HG03378 (cell line): ENCODE measurements around the gene ALDH3B2.
"Not testable (repeated sequence)": the region's sequence is repeated elsewhere in the genome, so short reads cannot be mapped to it uniquely, and the experiment has no call there.

Source experiments
- ATAC-seq: cut with Tn5 transposase; IDR thresholded peaks from one replicate; pipeline ENCODE4 v1.9.1; 2021; ENCODE audit warnings: mild to moderate bottlenecking, moderate library complexity; ENCODE audit not compliant: unreplicated experiment

The ALDH3B2 gene

DNA sequence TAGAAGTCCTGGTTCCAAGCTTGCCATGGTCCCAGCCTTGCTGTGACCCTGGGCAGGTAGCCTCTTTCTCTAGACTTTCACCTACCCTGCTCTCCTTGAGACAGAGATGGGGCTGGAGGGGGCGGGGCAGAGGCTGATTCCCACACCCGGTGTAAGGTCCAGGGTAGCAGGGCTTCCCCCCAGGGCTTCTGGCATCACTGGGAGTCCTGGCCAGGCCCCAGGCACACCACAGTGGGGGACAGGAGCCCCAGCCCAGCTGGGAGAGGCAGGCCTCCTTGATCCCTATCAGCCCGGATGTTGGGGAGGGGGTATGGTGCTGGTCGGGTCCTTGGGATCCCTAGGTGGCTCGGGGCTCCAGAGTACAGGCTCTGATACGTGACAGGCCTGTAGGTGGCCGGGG is 43.0 kb downstream of the ALDH3B2 start:
- ATAC-seq: no peak

- ATAC-seq: no peak
Measured at GRCh38 chr11:67630943-67631331, 43.5 kb downstream of the ALDH3B2 start.

DNA sequence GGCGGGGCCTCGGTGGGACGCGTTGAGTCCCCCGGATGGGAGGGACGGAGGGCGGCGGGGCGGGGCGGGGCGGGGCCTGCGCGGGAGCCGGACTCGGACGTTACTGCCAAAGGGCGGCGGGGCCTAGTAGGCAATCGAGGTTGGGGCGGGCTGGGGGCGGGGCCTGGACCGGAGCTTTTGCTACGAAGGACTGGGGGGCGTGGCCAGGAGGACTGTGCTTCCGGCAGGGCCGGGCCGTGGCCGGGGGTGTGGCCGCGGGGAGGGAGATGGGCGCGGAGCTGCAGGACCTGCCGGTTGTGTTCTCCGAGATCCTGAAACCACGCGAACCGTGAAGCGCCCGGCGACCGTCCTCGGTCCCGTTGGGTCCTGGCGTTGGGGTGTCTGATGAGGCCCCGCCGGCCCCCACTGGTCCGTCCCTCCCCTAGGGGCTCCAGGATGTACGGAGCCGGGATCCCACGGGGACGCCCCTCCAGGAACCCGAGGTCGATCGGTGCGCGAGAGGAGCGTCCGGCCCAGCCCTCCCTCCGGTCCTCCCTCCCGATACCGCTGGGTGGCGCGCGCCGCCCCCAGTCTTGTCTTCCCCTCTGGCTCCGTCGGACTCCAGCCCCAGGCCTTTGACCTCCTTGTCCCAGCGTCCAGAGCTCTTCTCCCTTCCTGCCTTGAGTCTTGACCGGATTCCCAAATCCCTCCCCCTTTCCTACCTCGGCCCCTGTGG is 44.0 kb downstream of the ALDH3B2 start:
- ATAC-seq: peak; percentile 39

- peak; percentile 54 for ATAC-seq
Measured at GRCh38 chr11:67629386-67630227, 44.8 kb downstream of the ALDH3B2 start, which contains the start of gene NUDT8. Gene NUDT8, minus strand, starts transcription at chr11:67629937. Its CDS starts 26 bp downstream, at chr11:67629911.

DNA sequence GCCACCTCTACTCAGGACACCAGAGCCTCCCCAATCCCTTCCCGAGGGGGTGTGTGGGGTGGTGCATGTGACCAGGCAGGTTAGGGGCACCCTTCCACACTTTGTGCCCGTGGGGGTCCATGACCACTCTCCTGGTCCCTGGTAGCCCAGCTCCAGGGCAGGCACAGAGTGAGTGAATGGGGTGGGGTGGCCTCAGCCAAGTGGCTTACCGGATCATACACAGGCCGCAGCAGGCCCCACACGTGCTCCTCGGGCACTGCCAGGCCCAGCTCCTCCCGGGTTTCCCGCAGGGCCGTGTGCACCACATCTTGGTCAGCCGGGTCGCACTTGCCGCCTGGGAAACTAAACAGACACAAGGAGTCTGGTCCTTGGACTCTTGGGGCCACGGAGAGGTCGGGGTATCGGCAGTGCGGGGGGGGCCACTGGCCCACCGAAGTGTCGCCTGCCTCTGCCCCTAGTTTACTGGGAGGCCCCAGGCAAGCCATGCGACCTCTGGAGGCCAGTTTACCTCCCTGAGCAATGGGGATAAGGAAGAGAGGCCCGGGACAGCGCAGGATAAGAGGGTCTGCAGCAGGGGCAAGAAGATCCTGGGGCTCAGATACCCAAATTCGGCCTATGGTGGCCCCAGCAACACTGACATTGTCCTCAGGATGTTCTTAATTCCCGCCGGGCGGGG is 45.6 kb downstream of the ALDH3B2 start:
- ATAC-seq: no peak

- no peak for ATAC-seq
Measured at GRCh38 chr11:67627812-67628624, 46.4 kb downstream of the ALDH3B2 start.

GRCh38 chr11:67627441-67627811 is 47.0 kb downstream of the ALDH3B2 start:
- no peak for ATAC-seq

DNA sequence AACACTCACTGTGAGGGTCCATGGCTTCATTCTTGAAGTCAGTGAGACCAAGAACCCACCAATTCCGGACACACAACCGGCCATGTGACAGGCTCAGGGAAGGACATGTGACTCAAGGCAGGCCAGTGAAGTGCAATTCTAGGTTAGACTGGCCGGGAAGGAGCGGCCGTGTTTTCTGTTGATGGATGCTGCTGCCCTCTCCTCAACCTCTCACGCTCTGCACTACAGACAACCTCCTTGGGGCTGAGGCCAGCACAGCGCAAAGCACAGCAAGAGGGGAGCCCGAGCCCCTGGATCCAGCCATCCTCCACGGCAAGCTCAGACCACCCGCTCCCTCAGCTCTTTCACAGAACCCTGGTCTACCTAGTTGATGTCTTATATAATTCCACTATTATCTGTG is 47.5 kb downstream of the ALDH3B2 start:
- no peak for ATAC-seq

DNA sequence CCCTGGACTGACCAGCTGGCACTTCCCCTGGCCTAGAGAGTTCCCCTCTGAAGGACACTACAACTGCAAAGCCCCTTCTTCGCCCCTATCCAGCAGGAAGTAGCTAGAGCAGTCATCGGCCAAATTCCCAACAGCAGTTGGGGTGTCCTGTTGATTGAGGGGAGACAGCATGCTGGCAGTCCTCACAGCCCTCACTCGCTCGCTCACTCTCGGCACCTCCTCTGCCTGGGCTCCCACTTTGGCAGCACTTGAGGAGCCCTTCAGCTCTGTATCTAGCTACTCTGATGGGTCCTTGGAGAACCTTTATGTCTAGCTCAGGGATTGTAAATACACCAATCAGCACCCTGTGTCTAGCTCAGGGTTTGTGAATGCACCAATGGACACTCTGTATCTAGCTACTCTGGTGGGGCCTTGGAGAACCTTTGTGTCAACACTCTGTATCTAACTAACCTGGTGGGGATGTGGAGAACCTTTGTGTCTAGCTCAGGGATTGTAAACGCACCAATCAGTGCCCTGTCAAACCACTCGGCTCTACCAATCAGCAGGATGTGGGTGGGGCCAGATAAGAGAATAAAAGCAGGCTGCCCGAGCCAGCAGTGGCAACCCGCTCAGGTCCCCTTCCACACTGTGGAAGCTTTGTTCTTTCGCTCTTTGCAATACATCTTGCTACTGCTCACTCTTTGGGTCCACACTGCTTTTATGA is 48.1 kb downstream of the ALDH3B2 start:
- ATAC-seq: not testable (repeated sequence)

DNA sequence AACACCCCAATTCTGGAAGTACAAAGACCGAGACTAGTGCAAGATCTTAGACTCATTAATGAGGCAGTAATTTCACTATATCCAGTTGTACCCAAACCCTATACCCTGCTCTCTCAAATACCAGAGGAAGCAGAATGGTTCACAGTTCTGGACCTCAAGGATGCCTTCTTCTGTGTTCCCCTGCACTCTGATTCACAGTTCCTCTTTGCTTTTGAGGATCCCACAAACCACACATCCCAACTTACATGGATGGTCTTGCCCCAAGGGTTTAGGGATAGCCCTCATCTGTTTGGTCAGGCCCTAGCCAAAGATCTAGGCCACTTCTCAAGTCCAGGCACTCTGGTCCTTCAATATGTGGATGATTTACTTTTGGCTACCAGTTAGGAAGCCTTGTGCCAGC is 50.6 kb downstream of the ALDH3B2 start:
- ATAC-seq: not testable (repeated sequence)

GRCh38 chr11:67622905-67623304 is 51.5 kb downstream of the ALDH3B2 start:
- ATAC-seq: not testable (repeated sequence)

GRCh38 chr11:67621928-67622327 is 52.5 kb downstream of the ALDH3B2 start:
- not testable (repeated sequence) for ATAC-seq

DNA sequence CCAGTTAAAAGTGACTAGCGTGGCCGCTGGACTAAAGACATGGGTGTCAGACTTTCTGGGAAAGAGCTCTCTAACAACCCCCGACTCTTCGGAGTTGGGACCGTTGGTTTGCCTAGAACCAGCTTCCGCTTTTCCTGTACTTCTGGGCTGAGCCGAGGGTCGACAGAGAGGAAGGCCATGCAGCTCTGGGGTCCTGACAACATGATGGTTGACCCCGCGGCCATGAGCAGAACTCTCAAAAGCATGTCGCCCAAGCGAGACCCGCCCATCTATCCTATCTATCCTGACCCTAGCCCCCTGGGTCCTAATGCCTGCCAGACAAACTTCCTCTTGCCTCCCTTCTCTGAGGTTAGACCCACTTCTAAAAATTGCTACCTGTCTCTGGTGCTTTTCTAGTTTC is 53.8 kb downstream of the ALDH3B2 start:
- not testable (repeated sequence) for ATAC-seq

- not testable (repeated sequence) for ATAC-seq
Measured at GRCh38 chr11:67619683-67620618, 54.5 kb downstream of the ALDH3B2 start.

GRCh38 chr11:67618901-67619659 is 55.3 kb downstream of the ALDH3B2 start:
- not testable (repeated sequence) for ATAC-seq

DNA sequence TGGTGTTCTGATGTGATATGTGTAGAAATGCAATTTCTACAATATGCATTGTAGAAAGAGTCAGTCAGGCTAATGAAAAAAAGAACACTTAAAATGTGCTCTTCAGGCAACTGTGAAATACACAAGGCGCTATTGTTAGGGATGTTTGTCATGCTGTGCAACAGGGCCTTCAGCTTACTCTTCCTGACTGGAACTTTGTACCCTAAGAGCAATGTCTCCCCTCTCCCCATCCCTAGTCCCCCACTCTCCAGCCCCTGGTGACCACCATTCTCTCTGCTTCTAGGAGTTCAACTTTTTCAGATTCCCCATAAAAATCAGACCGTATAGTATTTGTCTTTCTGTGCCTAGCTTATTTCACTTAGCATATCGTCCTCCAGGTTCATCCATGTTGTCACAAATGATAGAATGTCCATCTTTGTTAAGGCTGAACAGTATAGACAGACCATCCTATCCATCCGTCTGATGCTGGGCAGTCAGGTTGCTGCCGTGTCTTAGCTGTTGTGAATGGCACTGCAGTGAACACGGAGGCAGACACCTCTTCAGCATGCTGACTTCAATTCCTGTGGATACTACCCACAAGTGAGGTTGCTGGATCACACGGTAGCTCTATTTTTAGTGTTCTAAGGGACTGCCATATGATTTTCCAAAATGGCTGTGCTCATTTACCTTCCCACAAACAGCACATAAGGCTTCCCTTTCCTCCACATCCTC is 57.0 kb downstream of the ALDH3B2 start:
- no peak for ATAC-seq

DNA sequence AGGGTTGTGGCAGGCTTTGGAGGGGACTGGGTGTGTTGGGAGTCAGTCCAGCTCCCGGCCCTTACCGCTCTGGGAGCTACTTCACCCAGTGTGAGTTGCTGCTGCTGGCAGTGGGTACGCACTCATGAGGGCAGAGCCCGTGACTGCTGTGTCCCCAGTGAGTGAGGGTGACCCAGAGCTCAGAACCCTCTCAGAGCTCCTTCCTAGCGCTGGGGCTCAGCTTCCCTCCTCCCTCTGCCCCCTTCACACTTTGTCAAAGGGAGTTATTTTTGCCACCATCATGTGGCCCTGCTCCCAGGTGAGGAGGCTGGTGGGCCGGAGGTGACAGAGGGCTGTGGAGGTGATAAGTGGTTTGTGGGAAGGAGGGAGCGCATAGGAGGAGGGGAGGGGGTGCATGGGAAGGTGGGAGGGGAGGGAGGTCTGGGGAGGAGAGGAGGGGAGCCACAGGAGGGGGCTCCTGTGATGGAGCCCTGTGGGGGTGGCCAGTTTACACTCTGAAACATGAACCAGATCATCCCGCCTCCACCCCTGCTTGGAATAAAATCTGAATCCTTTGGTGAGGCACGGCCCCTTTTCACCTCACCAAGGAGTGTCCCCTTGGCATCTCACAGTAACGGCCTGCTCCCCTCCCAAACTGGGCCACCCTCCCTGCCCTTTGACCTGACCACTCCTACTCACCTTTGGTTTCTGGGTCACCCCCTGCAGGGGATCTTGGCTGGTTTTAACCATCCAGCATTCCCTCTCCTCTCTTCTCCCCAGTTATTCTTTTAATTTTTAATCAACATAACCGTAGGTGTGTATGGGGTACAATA is 57.8 kb downstream of the ALDH3B2 start:
- ATAC-seq: no peak
